K562 (cell line): ENCODE data around the gene FNBP1. TPM values are rescaled to one million over a fixed set of nuclear protein-coding genes. Genes with fewer than 3 reads are reported as not detected.

Experiments
- BDP1 ChIP-seq: IDR thresholded peaks from 3 replicates; pipeline ENCODE4 v1.6.1; 2011; ENCODE audit not compliant: insufficient read length, insufficient read depth
- CXXC5 ChIP-seq: fragments of 250-450 bp; sonication (Bioruptor Pico); IDR thresholded peaks from 2 replicates; pipeline ENCODE4 v1.8.0; 2022; ENCODE audit warnings: inconsistent platforms, mild to moderate bottlenecking, moderate library complexity
- HDGF ChIP-seq: fragments of 450-650 bp; IDR thresholded peaks from 2 replicates; pipeline ENCODE4 v1.6.1; 2016
- HSF4 ChIP-seq: fragments of 250-450 bp; sonication (Bioruptor Pico); IDR thresholded peaks from 2 replicates; pipeline ENCODE4 v2.1.2; 2022; ENCODE audit warnings: mild to moderate bottlenecking, moderate library complexity, borderline replicate concordance
- IFI16 ChIP-seq: fragments of 250-450 bp; sonication (Bioruptor Pico); IDR thresholded peaks from 2 replicates; pipeline ENCODE4 v2.1.2; 2022; ENCODE audit warnings: mild to moderate bottlenecking, inconsistent platforms
- IRF2 ChIP-seq: sonication (generic); formaldehyde crosslinking; IDR thresholded peaks from 2 replicates; pipeline ENCODE4 v1.8.1; 2022; ENCODE audit warnings: mild to moderate bottlenecking, missing genetic modification reagents
- KDM2B ChIP-seq: fragments of 250-450 bp; sonication (Bioruptor Pico); IDR thresholded peaks from 2 replicates; pipeline ENCODE4 v1.8.0; 2021; ENCODE audit warnings: mild to moderate bottlenecking, moderate library complexity
- KLF1 ChIP-seq: fragments of 450-650 bp; IDR thresholded peaks from 2 replicates; pipeline ENCODE4 v1.6.1; 2016; ENCODE audit warnings: missing genetic modification characterization, missing compliant biosample characterization
- PHF21A ChIP-seq: fragments of 450-650 bp; IDR thresholded peaks from 2 replicates; pipeline ENCODE4 v1.6.1; 2017; ENCODE audit warnings: low read depth, borderline replicate concordance
- SP2 ChIP-seq: IDR thresholded peaks from 2 replicates; pipeline ENCODE4 v1.6.1; 2011; ENCODE audit warnings: mild to moderate bottlenecking, low read depth, low read length, moderate library complexity; ENCODE audit not compliant: poor library complexity, severe bottlenecking; ENCODE audit errors: extremely low read depth
- SRSF1 ChIP-seq: fragments of 200-400 bp; formaldehyde crosslinking; IDR thresholded peaks from 2 replicates; pipeline ENCODE4 v1.6.1; 2017; ENCODE audit warnings: mild to moderate bottlenecking, low read depth, low read length, moderate library complexity
- TRIM24 ChIP-seq, 2 experiments: fragments of 450-650 bp; IDR thresholded peaks; 2 replicates each; pipeline ENCODE4 v1.6.1; 2016
- WHSC1 ChIP-seq: IDR thresholded peaks from one replicate; pipeline ENCODE4 v1.6.1; 2012; ENCODE audit warnings: low read length, control low read depth, inconsistent platforms
- ZNF197 ChIP-seq: fragments of 200-800 bp; sonication (Bioruptor generic); IDR thresholded peaks from 2 replicates; pipeline ENCODE4 v1.6.1; 2016; ENCODE audit warnings: low read depth, missing genetic modification characterization, missing compliant biosample characterization
- polyA plus RNA-seq, 8 experiments: library from polyadenylated mRNA; depleted of rRNA in 4 of 8; stranded (reverse) in 5 of 8; unstranded in 3 of 8; fragments of >200 nt; fragmentation: Nextera tagmentation in 2 of 8; fragmentation: Illumina TruSeq in 1 of 8; extraction: Ambion mirVana in 2 of 8; extraction: Trizol in 1 of 8; gene quantifications; 2 replicates each; pipeline versions ENCODE4 v1.2.1 to v1.2.3, GENCODE V29; 2011 to 2014; ENCODE audit warnings: inconsistent platforms in 1 of 8, missing spikeins in 1 of 8
- total RNA-seq, 7 experiments: library from RNA; depleted of rRNA in 6 of 7; stranded (reverse); fragments of >200 nt in 6 of 7; fragmentation: Illumina TruSeq in 2 of 7; extraction: Trizol in 2 of 7; gene quantifications; 2 replicates each; pipeline versions ENCODE4 v1.2.1 to v1.2.3, GENCODE V29; 2011 to 2021; ENCODE audit warnings: low replicate concordance in 1 of 7
- TF ChIP-seq, protein P1 (sequence below): fragments of 450-650 bp; formaldehyde crosslinking; IDR thresholded peaks from 2 replicates; pipeline ENCODE4 v1.4.0; 2020; ENCODE audit warnings: mild to moderate bottlenecking, moderate library complexity
- TF ChIP-seq, protein P2 (sequence below): fragments of 250-450 bp; sonication (Bioruptor Pico); IDR thresholded peaks from 2 replicates; pipeline ENCODE4 v1.8.0; 2021; ENCODE audit warnings: mild to moderate bottlenecking, moderate library complexity
- TF ChIP-seq, protein P3 (sequence below), 2 experiments: fragments of 450-650 bp in 1 of 2; IDR thresholded peaks; 2 replicates each; pipeline ENCODE4 v1.6.1; 2011 to 2017; ENCODE audit warnings: low read depth in 2 of 2, antibody characterized with exemption in 1 of 2, borderline replicate concordance in 1 of 2, low read length in 1 of 2, mild to moderate bottlenecking in 1 of 2, mixed read lengths in 1 of 2; ENCODE audit not compliant: control insufficient read depth in 1 of 2
- TF ChIP-seq, protein P4 (sequence below): sonication (generic); formaldehyde crosslinking; IDR thresholded peaks from 2 replicates; pipeline ENCODE4 v1.8.0; 2023; ENCODE audit warnings: missing genetic modification reagents, mild to moderate bottlenecking, borderline replicate concordance

Gene FNBP1
- total and polyA plus RNA-seq, 9 of the 15 experiments (the other 6 are each of a cell fraction or from before 2014, with no cell fraction given), result 1.8 to 14.9 (median 7.6) TPM

DNA sequence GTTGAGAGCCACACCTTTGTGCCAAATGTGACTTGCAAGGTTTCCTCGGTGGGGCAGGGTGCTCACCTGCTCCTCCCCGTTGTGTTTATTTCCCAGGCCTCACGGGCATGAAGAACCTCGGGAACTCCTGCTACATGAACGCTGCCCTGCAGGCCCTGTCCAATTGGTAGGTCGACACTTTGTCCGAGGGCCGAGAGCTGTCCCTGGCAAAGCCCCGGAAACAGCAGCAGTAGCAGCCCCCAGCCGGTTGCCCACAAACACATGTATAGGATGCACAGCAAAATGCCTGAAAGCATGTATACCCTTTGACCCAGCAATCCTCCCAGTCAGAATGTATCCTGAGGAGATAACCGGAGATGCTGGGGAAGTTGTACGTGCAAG lies 181.6 kb downstream of the FNBP1 start (continued):
- no peak for TF ChIP-seq PHF21A
- TF ChIP-seq IRF2 (CRISPR knock-in tag), result no peak
- TF ChIP-seq BDP1, result no peak
- 0 out of 2 replicates have a peak, but pooled peaks have one; percentile 30 for TF ChIP-seq KLF1 (tag)
- 0 out of 2 replicates have a peak, but pooled peaks have one; percentile 38 for TF ChIP-seq ZNF197 (CRISPR knock-in tag)
- no peak for TF ChIP-seq HDGF
- 0 out of 2 replicates have a peak, but pooled peaks have one; percentile 5 for TF ChIP-seq CXXC5 (CRISPR knock-in tag)
- TF ChIP-seq TRIM24 (IDR thresholded peaks at IDR 0.05), result no peak
- TF ChIP-seq, protein P1, sequence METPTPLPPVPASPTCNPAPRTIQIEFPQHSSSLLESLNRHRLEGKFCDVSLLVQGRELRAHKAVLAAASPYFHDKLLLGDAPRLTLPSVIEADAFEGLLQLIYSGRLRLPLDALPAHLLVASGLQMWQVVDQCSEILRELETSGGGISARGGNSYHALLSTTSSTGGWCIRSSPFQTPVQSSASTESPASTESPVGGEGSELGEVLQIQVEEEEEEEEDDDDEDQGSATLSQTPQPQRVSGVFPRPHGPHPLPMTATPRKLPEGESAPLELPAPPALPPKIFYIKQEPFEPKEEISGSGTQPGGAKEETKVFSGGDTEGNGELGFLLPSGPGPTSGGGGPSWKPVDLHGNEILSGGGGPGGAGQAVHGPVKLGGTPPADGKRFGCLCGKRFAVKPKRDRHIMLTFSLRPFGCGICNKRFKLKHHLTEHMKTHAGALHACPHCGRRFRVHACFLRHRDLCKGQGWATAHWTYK (CRISPR knock-in tag), result peak; percentile 40; the same call in 1 of the 2 replicates
- TF ChIP-seq SP2, result no peak
- no peak for TF ChIP-seq IFI16 (CRISPR knock-in tag)
- no peak for TF ChIP-seq WHSC1
- TF ChIP-seq HSF4 (CRISPR knock-in tag), result no peak
- TF ChIP-seq, protein P2, sequence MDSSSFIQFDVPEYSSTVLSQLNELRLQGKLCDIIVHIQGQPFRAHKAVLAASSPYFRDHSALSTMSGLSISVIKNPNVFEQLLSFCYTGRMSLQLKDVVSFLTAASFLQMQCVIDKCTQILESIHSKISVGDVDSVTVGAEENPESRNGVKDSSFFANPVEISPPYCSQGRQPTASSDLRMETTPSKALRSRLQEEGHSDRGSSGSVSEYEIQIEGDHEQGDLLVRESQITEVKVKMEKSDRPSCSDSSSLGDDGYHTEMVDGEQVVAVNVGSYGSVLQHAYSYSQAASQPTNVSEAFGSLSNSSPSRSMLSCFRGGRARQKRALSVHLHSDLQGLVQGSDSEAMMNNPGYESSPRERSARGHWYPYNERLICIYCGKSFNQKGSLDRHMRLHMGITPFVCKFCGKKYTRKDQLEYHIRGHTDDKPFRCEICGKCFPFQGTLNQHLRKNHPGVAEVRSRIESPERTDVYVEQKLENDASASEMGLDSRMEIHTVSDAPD (CRISPR knock-in tag), result no peak
- 0 out of 2 replicates have a peak, but pooled peaks have one; percentile 25 for TF ChIP-seq KDM2B (CRISPR knock-in tag)
- TF ChIP-seq, protein P3, sequence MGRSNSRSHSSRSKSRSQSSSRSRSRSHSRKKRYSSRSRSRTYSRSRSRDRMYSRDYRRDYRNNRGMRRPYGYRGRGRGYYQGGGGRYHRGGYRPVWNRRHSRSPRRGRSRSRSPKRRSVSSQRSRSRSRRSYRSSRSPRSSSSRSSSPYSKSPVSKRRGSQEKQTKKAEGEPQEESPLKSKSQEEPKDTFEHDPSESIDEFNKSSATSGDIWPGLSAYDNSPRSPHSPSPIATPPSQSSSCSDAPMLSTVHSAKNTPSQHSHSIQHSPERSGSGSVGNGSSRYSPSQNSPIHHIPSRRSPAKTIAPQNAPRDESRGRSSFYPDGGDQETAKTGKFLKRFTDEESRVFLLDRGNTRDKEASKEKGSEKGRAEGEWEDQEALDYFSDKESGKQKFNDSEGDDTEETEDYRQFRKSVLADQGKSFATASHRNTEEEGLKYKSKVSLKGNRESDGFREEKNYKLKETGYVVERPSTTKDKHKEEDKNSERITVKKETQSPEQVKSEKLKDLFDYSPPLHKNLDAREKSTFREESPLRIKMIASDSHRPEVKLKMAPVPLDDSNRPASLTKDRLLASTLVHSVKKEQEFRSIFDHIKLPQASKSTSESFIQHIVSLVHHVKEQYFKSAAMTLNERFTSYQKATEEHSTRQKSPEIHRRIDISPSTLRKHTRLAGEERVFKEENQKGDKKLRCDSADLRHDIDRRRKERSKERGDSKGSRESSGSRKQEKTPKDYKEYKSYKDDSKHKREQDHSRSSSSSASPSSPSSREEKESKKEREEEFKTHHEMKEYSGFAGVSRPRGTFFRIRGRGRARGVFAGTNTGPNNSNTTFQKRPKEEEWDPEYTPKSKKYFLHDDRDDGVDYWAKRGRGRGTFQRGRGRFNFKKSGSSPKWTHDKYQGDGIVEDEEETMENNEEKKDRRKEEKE (IDR thresholded peaks at IDR 0.05; ENCODE audit: borderline replicate concordance in 1 of 2, control insufficient read depth in 1 of 2, low read depth in 2 of 2, low read length in 1 of 2), result no peak
- no peak for TF ChIP-seq SRSF1
- TF ChIP-seq, protein P4, sequence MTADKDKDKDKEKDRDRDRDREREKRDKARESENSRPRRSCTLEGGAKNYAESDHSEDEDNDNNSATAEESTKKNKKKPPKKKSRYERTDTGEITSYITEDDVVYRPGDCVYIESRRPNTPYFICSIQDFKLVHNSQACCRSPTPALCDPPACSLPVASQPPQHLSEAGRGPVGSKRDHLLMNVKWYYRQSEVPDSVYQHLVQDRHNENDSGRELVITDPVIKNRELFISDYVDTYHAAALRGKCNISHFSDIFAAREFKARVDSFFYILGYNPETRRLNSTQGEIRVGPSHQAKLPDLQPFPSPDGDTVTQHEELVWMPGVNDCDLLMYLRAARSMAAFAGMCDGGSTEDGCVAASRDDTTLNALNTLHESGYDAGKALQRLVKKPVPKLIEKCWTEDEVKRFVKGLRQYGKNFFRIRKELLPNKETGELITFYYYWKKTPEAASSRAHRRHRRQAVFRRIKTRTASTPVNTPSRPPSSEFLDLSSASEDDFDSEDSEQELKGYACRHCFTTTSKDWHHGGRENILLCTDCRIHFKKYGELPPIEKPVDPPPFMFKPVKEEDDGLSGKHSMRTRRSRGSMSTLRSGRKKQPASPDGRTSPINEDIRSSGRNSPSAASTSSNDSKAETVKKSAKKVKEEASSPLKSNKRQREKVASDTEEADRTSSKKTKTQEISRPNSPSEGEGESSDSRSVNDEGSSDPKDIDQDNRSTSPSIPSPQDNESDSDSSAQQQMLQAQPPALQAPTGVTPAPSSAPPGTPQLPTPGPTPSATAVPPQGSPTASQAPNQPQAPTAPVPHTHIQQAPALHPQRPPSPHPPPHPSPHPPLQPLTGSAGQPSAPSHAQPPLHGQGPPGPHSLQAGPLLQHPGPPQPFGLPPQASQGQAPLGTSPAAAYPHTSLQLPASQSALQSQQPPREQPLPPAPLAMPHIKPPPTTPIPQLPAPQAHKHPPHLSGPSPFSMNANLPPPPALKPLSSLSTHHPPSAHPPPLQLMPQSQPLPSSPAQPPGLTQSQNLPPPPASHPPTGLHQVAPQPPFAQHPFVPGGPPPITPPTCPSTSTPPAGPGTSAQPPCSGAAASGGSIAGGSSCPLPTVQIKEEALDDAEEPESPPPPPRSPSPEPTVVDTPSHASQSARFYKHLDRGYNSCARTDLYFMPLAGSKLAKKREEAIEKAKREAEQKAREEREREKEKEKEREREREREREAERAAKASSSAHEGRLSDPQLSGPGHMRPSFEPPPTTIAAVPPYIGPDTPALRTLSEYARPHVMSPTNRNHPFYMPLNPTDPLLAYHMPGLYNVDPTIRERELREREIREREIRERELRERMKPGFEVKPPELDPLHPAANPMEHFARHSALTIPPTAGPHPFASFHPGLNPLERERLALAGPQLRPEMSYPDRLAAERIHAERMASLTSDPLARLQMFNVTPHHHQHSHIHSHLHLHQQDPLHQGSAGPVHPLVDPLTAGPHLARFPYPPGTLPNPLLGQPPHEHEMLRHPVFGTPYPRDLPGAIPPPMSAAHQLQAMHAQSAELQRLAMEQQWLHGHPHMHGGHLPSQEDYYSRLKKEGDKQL (CRISPR knock-in tag), result no peak
